LNCAP (cell line): Measurements from ENCODE around the gene SLIT3.

ENCODE experiments used
- CTCF ChIP-seq: fragments of 450-650 bp; IDR thresholded peaks from 2 replicates; pipeline ENCODE4 v1.5.1; 2017; ENCODE audit warnings: mild to moderate bottlenecking

SLIT3 gene

GRCh38 chr5:168740092-168740800 is 560.7 kb downstream of the SLIT3 start:
- TF ChIP-seq CTCF = no peak

DNA sequence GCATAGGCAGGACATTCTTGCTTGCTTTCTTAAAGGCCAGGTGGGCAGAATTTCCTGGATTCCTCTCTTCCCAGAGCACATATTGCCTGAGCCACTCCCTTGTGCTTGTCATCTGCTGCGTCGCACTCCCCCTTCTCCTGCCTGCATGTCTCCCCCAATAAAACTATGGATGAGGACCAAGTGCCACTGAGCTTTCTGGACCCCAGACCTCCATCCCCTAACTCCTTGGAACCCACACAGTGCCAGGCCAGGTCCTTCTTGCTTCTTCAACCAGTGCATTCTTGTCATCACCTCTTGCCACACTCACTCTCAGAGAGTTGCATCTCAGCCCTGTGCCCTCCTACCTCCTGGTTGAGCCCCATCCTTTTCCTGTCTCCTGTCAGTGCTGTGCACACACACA is 563.9 kb downstream of the SLIT3 start:
- TF ChIP-seq CTCF = no peak

GRCh38 chr5:168736281-168736831 is 564.6 kb downstream of the SLIT3 start:
- no peak for TF ChIP-seq CTCF

GRCh38 chr5:168734620-168735300 is 566.2 kb downstream of the SLIT3 start:
- no peak for TF ChIP-seq CTCF

DNA sequence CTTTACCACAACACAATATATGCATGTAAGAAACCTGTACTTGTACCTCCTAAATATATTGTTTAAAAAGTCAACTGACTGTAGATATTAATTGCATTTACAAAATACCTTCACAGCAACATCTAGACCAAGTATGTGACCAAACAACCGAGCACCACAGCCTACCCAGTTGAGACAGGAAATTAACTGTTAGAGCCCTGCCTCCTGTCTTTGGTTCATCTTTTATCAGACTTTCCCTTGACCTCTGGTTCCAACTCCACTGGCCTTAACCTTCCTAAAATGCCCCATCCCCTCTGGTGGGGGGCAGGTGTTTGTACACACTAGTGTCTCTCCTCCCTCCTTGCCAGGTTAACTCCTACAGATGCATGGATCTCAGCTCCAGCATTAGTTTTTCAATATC is 566.8 kb downstream of the SLIT3 start:
- TF ChIP-seq CTCF = no peak

DNA sequence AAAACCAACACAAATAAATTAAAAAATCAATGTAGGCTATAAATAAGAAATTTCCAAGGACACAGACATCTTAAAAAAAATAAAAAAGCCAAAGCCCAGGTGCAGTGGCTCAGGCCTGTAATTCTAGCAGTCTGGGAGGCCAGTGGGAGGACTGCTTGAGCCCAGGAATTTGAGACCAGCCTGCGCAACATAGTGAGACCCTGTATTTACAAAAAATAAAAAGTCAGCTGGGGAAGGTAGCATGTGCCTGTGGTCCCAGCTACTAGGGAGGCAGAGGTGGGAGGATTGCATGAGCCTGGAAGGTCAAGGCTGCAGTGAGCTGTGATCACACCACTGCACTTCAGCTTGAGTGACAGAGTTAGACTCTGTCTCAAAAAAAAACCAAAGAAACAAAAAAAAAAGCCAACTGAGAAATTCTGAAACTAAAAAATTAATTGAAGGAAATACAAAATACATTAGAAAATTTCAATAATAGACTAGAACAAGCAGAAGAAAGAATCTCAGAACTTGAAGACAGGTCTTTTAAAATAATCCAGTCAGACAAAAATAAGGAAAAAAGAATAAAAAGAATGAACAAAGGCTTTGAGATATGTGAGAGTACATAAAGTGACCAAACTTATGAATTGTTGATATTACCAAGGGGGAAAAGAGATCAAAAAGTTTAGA is 572.3 kb downstream of the SLIT3 start:
- TF ChIP-seq CTCF = no peak

- no peak for TF ChIP-seq CTCF
These were observed 573.4 kb downstream of the SLIT3 start for GRCh38 chr5:168727547-168727946.
